IPS DF 4.7 (cell line): ENCODE results near the gene ULK1.
"Not testable (repeated sequence)": the region's sequence is repeated elsewhere in the genome, so short reads cannot be mapped to it uniquely, and the experiment has no call there.

Experiments
- DNase-seq: peaks from one replicate; pipeline ENCODE4 v3.0.0-alpha.2; 2013; ENCODE audit warnings: low spot score; ENCODE audit errors: extremely low read depth

ULK1 gene

GRCh38 chr12:131941987-131942341 is 47.5 kb downstream of the ULK1 start:
- no peak for DNase-seq

GRCh38 chr12:131942671-131943070 is 48.2 kb downstream of the ULK1 start:
- DNase-seq: no peak

DNA sequence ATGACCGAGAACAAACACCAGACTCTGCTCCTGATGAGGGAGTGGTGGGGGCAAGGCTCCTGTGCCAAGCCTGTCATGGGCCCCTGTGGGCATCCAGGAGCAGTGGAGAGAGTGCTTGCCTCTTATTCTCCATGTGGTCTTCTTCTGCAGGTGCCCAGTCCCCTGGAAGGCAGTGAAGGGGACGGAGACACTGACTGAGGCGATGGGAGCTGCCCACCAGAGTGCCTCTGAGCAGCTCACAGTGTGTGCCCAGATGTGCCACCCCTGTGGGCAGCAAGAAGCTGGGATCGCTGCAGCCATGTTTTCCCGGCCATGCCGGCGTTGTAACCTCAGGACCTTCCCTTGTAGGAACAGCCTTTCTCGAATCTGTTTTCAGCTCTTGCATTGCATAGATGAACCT is 49.0 kb downstream of the ULK1 start:
- no peak for DNase-seq

- DNase-seq: no peak
Measured at GRCh38 chr12:131943876-131944275, 49.5 kb downstream of the ULK1 start.

DNA sequence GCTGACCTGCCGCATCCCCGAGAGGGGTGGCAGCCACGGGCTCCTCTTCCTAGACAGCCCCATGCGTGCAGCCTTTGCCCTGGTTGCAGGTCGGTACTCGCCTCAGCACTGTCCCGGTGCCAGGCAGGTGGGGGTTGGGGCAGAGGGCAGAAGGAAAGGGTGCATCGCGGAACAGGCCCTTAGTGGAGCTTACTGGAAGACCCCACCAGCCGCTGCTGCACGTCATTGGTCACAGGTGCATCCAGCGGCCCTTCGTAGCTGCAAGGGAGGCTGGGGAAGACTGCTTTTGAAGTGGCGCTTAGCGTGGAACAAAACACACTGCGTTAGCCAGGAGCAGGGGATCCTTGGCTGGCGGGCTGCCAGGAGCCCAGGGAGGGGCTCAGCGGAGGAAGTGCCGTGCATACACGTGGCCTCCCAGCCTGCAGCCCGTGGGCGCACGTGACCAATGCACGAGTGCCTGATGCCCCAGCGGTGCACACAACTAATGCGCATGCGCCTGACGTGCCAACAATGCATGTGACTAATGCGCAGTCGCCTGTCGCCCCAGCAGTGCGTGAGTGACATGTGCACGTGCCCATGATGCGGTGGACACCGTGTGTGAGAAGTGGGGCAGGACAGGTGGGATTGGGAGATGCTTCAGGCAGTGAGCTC is 50.3 kb downstream of the ULK1 start:
- DNase-seq: no peak

GRCh38 chr12:131946757-131947156 is 52.3 kb downstream of the ULK1 start:
- no peak for DNase-seq

- no peak for DNase-seq
Measured at GRCh38 chr12:131947482-131948027, 53.1 kb downstream of the ULK1 start.

DNA sequence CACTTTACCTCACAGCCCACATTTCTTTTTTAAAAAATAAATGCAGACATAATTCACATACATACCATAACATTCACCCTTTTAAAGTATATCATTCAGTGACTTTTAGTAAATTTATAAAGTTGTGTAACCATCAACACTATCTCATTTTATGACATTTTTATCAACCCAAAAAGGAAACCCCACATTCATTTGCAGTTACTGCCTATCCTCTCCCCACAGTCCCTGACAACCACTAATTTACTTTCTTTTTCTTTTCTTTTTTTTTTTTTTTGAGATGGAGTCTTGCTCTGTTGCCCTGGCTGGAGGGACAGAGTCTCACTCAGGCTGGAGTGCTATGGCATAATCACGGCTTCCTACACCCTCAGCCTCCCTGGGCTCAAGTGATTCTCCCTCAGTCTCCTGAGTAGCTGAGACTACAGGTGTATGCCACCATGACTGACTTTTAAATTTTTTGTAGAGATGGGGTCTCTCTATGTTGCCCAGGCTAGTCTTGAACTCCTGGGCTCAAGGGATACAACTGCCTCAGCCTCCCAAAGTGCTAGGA is 53.8 kb downstream of the ULK1 start:
- no peak for DNase-seq

GRCh38 chr12:131948713-131949430 is 54.5 kb downstream of the ULK1 start:
- DNase-seq: not testable (repeated sequence)

DNA sequence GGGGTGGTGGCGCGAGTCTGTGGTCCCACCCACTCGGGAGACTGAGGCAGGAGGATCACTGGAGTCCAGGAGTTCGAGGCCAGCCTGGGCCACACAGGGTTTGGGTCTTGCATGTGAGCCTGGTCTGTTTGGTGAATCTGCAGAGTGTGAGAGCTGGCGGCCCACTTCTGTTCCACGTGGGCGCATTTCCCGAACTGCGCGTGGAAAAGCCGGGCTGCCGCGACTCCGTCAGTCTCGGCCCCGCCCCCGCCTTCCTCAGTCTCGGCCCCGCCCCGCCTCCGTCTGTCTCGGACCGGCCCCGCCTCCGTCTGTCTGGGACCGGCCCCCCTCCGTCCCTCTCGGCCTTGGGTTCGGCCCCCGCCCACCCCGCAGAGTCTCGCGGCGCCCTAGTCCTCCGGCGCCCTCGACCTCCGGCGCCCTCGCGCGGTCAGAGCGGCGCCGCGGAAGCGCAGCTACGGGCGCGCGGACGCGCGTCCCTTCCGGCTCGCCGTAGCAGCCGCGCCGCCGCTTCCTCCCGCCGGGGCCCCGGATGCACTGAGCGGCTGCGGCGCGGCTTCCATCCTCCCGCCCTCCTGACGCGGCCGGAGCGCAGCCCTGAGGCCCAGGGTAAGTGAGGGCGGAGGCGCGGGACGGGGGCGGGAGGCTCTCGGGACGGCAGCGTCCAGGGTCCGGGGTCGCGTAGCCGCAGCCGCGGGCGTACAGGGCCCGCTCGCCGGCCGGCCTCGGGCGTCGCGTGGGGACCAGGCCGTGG is 55.2 kb downstream of the ULK1 start, which contains the start of gene EP400:
EP400 (plus strand) TSS at position 512 of the 751 bp plus-strand sequence. CDS start 10,678 bp downstream, outside the sequence.
- DNase-seq: no peak

GRCh38 chr12:131950182-131950913 is 55.9 kb downstream of the ULK1 start:
- DNase-seq: no peak

DNA sequence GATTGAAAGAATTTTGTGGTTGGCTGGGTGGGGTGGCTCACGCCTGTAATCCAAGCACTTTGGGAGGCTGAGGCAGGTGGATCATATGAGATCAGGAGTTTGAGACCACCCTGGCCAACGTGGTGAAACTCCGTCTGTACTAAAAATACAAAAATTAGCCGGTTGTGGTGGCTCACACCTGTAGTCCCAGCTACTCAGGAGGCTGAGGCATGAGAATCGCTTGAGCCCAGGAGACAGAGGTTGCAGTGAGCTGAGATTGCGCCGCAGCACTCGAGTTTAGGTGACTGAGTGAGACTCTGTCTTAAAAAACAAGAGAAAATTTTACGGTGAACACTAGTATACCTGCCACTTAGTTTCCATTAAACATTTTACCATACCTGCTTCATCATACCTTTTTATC is 59.4 kb downstream of the ULK1 start:
- not testable (repeated sequence) for DNase-seq

GRCh38 chr12:131954460-131954859 is 60.0 kb downstream of the ULK1 start:
- not testable (repeated sequence) for DNase-seq

GRCh38 chr12:131959116-131959515 is 64.7 kb downstream of the ULK1 start:
- DNase-seq: no peak

- no peak for DNase-seq
Measured at GRCh38 chr12:131959641-131960589, 65.5 kb downstream of the ULK1 start.

DNA sequence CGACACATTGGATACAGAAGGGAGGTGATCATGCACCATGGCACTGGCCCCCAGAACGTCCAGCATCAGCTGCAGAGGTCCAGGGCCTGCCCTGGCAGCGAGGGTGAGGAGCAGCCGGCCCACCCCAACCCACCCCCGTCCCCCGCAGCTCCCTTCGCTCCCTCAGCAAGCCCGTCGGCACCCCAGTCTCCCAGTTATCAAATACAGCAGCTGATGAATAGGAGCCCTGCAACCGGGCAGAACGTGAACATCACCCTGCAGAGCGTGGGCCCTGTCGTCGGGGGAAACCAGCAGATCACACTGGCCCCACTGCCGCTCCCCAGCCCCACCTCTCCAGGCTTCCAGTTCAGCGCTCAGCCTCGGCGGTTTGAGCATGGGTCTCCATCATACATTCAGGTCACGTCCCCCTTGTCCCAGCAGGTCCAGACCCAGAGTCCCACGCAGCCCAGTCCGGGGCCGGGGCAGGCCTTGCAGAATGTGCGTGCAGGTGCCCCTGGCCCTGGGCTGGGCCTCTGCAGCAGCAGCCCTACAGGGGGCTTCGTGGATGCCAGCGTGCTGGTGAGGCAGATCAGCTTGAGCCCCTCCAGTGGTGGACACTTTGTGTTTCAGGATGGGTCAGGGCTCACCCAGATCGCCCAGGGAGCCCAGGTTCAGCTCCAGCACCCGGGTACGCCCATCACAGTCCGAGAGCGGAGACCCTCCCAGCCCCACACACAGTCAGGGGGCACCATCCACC is 66.3 kb downstream of the ULK1 start:
- DNase-seq: not testable (repeated sequence)

DNA sequence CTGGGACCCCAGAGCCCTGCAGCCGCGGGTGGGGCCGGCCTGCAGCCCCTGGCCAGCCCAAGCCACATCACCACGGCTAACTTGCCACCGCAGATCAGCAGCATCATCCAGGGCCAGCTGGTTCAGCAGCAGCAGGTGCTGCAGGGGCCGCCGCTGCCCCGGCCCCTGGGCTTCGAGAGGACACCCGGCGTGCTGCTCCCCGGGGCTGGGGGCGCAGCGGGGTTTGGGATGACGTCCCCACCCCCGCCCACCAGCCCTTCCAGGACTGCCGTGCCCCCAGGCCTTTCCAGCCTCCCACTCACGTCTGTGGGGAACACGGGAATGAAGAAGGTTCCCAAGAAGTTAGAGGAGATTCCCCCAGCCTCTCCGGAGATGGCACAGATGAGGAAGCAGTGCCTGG is 66.9 kb downstream of the ULK1 start:
- not testable (repeated sequence) for DNase-seq

DNA sequence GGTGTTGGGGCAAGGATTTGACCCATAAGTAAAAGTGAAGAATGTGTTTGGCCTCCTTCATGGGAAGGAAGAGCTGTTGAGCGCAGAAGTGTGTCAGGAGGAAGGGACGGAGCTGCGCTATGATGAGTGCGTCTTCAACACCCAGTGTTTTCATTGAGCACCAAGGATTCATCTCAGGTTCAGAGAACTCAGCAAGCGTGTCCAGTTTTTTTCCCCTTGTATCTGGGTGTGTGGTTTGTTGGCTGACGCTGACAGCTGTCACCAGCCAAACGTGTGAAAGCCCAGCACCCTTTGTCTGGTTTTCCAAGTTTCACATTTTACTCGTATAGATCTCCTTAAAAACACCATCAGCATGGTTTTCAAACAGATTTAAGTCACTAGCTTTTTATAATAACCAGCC is 67.6 kb downstream of the ULK1 start:
- no peak for DNase-seq

GRCh38 chr12:131963381-131963780 is 69.0 kb downstream of the ULK1 start:
- no peak for DNase-seq
